CD4-positive, alpha-beta T cell treated with Interleukin-4 for 4 hours (primary cell): ENCODE data around the gene GCAT.

Experiments used
- DNase-seq: peaks from one replicate; pipeline ENCODE4 v3.0.0-alpha.2; 2020

Gene GCAT

DNA sequence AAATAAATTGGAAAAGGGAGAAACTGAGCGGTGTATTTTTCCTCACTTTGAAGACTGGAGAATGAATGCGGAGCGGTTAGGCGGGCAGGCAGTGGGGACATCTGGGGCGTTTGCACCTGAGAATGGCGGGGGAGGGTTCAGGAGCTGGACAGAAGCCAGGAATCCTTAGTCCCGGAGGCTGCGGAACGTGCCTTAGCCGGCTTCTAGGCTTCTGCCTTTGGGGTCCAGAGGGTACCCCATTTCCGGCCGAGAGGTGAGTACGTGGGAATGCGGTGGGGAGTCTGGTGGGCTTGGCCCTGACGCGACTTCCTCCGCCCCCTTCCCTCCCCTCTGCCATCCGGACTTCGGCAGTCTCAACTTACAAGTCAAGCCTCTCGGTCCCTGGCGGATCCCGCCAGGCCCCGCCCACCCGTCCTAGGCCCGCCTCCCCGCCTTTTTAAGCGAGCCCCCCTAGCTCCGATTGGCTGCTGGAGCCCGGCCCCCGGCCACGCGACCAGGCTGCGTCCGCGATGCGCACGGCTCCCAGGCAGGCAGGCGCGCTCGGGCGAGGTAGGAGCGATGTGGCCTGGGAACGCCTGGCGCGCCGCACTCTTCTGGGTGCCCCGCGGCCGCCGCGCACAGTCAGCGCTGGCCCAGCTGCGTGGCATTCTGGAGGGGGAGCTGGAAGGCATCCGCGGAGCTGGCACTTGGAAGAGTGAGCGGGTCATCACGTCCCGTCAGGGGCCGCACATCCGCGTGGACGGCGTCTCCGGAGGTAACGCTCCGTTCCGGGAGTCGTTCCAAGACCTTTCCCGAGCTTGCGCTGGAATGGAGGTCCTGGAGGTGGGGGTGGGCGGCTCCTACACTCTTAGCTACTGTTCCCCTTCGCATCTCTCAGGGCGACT lies at the start of gene GCAT:
Gene GCAT (plus strand): TSS at position 525 of the 884 bp plus-strand sequence. CDS start 34 bp downstream, at position 559.
- peak; percentile 87 for DNase-seq

DNA sequence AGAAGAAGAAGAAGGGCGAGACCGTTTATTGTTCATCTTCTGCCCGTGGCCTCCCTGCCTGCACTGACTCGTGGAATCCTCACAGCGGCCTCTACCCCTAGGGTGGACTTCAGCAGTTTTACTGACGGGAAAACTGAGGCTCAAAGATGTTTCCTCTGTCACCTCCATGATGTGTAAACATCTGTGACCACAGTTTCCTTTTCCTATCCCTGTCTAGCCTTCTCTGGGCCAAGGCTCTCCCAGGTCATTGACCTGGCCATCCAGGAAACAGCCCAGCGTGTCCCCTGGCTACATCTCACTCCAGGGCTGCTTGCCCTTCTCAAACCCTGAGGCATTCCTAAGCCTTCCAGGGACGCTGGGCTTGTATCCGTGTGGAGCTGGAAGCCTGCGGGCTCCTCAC lies 49.0 kb upstream of the GCAT start:
- DNase-seq, result no peak

DNA sequence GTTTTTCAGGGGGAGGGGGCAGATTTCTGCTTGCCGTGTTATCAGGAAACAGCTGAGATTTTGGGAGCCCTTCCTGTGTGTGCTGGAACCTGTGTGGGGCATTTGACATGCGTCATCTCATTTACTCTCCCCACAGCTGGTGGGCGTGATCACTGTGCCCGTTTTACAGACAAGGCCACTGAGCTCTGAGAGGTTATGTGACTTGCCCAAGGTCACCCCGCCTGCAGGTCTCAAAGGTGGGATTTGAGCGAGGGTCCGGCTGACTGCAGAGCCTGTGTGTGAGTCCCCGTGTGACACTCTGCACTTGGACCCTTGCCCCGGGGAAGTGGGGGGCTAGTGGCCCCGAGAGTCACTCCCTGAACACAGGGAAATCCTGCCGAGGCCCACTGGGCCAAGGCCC lies 48.5 kb upstream of the GCAT start:
- no peak for DNase-seq

DNA sequence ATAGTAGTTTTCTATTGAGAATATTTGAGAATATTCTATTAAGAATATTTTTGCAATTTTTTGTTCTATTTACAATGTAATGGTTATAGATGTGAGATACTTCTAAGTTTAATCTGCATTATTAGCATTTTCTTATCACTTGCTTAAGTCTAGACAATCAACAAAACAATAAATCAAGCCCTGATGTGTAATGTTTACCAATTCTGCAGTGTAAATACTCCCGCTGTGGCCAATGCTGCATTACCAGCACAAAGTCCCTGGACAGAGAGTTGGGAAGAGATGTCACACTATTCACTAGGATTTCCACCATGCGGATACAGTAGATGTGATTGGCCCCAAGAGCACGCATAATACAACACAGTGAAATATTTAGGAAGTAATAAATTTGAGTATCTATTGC lies 47.6 kb upstream of the GCAT start:
- no peak for DNase-seq

DNA sequence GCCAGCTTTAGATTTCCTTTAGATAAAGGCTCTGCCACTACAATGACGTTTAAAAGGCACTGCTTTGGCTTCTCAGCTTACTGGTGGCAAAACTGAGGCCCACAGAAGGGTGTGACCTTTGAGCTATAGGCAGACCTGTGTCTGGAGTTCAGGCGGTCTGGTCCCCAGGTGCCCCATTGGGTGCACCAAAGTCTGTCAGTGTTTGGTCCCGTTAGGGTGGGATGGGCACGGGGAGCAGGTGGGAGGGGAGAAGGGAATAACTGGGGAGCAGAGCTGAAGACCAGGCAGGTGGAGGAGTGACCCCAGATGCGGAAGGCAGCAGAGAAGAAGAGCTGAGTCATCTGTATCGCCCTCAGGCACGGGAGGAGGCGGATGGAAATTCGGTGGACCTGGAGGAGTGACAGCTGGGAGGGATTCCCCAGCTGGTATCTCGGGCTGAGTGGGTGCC lies 45.3 kb upstream of the GCAT start:
- no peak for DNase-seq

DNA sequence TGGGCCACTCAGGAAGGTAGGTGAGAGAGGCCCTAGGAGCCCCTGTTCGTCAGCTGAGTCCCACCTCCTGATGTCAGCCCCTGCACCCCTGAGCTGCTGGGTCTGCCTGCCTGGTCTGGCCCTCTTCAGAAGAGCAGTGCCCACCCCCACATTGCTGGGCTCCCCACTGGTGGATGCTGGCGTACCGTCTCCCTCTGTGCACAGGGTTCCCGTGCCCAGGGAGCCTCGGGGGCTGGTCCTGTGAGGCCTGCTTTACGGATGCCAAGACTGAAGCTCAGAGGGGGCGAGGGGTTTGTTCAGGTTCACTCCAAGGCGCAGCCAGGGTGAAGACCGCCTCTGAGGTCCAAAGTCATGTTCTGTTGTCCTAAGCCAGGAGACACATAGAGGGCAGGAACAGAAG lies 44.7 kb upstream of the GCAT start:
- no peak for DNase-seq

DNA sequence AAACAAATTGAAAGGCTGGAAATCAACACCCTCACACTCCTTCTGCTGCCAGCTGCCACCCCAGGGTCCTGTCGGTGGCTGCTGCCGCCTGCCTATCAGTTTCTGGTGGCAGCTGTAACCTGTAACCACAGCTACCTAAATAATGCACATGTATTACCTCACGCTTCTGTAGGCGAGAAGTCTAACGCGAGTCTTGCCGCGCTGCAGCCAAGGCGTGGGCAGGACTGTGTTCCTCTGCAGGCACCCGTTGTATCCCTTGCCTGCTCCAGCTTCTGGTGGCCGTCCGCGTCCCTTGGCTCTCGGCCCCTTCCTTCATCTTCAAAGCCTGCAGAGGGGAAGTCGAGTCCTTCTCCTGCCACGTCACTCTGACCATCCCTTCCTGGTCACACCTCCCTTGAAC lies 44.1 kb upstream of the GCAT start:
- DNase-seq, result no peak

DNA sequence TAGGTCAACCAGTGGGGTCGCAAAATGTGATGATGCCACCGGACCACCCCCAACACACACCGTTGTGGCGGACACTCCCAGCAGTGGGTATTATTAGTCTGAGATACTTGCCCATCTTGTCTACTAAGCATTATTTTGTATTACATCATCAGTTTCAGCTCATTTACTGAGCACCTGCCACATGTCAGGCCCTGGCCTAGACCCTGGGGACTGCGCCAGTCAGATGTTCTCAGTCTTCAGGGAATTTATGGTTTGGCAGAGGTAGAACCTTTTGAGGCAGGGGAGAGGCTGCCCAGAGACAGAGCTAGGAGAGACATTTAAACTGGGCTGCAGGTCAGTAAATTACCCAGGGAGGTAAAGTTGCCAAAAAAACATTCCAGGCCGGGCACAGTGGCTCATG lies 43.1 kb upstream of the GCAT start:
- DNase-seq, result no peak

DNA sequence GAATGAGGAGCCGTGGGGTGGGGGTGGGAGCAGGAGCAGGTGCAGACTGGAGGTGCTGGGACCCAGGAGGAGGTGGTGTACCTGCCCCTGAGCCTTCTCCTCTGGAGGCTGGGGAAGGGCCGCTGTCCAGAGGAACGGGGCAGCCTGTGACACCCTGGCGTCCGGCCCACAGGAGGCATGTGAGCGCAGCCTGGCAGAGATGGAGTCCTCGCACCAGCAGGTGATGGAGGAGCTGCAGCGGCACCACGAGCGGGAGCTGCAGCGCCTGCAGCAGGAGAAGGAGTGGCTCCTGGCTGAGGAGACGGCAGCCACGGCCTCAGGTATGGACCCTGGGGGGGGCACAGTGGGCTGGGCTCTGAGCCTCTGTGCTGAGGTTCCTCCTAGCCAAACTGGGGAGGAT lies 42.2 kb upstream of the GCAT start:
- DNase-seq, result no peak

DNA sequence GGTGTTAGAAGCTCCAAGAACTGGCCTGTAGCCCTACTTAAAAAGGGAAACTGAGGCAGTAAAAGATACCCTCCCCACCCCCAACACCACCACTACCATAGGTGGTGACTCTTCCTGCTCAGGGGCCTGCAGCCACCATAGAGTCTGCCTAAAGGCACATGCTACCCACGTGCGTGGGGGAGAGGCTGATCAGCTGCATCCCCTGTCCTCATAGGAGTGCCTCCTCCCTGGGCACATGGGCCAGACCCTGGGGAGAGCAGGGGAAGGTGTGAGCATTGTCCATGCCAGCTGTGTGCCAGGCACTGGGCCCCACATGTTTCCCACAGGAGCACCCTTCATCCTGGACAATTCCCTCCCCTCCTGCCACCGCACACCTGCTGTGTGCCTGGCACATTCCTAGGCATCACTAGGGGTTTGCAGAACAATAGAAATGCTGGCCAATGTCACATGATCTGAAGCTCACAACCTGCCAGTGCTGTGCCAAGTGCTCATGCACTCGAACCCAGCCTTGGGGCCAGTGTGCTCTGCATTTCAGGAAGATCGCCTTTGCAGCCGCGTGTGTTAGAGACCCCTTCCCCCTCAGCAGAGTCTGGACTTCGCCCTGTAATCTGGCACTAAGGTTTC lies 41.7 kb upstream of the GCAT start:
- DNase-seq, result no peak

DNA sequence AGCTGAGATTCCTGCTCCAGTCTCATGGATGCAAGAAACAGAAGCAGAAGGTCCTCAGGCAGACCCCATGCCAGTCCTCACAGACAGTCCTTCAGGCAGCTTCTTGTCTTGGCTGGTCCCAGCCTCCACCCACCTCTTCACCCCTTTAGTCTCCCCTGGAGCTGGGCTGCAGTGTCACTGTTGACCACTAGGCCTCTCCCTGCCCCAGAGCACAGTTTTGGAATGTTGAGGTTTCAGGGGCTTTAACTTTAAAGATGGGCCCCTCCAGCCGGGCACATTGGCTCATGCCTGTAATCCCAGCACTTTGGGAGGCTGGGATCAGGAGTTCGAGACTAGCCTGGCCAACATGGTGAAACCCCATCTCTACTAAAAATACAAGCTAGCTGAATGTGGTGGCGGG lies 39.5 kb upstream of the GCAT start:
- no peak for DNase-seq

DNA sequence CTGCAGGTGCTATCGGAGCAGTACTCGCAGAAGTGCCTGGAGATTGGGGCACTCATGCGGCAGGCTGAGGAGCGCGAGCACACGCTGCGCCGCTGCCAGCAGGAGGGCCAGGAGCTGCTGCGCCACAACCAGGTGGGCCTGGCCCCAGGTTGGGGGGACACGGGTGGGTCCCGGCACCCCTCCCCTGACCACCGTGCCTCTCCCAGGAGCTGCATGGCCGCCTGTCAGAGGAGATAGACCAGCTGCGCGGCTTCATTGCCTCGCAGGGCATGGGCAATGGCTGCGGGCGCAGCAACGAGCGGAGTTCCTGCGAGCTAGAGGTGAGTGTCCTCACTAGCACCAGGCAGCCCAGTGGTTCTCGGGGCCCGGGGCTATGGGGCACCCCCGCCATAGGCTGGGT lies 38.7 kb upstream of the GCAT start:
- no peak for DNase-seq

DNA sequence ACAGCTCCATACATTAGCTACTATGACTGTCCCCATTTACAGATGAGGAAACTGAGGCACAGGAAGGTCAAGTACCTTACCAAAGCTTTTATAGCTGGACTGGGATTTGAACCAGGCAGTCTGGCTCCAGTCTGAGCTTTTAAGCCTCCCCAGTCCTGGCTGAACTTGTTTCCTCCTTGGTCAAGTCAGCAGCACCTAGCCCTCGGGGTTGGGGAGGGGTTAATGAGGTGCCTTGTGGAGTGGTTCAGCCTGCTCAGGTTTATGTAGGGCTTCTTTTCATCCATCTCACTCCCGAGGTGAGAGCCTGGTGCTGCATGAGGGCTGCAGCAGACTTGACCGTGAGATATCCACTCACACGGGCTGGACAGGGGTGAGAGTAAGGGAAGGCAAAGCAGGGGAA lies 36.7 kb upstream of the GCAT start:
- DNase-seq, result no peak

DNA sequence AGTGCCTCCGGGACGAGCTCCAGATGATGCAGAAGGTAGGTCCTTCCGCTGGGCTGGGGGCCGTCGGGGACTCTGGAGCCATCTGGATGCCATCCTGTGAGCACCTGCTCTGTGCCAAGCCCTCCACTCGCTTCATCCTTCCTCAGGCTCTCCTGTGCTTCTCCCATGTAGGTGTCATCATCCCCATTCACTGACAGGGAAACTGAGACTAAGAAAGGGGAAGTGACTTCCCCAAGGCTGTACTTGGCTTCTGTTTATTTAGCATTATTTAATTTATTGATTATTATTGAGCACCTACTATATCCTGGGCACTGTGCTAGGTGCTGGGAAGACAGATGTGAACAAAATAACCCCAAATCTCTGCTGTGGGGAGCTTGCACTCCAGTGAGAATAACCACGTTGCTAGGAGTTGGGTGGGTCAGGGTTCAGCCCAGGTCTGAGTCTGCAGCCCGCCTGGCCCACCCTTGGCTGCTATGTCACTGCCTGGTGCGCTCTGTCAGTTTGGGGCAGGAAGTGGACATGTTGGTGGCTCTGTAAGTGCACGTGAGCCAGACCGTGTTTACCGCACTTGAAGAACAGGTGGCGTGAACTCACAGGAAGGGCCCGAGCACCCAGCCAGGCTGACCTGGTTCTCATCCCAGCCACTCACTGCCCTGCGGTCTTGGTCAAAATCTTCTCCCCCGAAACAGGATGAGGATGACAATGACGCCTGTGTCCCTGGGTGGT lies 35.9 kb upstream of the GCAT start:
- no peak for DNase-seq

DNA sequence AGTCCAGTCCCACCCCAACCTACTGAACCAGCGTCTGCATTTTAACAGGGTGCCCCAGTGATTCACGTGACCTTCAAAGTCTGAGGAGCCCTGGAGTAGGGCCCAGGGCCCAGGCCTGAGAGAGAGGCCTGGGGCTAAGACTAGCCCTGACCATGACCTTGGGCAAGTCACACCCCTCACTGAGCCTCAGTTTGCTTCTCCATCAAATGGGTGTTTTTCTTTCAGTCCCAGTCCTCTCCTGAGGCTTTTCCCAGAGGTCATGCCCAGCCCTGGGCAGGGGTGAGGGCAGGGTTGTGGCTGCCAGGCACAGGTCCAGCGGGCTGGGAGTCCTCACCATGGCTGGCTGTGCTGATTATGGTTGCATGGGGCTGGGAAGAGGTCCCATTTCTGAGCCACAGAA lies 33.0 kb upstream of the GCAT start:
- DNase-seq, result no peak

DNA sequence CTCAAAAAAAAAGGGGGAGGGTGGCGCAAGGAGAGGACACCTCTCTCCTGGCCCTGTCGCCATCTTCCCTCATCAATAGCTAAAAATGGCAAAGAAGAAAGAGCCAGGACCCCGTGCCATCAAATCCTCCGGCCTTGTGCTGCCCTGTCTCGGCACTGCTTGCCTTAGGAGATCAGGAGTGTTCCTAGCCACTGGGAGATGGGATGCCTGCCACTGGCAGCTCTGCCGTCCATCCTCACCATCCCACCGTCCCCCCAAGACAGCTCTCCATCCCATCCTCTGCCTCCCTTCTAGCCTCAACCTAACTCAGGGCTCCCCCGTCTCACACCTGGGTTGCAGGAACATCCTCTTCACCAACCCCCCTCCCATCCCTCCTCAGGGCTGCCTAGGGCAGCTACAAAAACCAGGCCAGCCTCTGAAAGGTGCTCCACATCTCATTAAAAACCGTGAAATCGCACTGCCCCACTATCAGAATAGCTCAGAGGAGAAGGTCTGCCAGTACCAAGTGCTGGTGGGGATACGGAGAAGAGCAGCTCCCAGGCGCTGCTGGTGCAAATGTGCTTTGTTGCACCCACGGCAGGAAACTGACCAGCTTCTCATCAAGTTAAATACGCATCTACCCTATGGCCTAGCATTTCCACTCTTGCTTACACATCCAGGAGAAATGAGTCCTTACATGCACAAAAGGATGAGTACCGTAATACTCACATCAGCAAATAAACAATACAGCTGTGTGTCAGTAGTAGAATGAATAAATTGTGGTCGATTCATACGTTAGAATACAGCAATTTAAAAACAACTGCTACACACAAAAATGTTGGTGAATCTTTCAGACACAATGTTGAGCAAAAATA lies 31.7 kb upstream of the GCAT start:
- no peak for DNase-seq

DNA sequence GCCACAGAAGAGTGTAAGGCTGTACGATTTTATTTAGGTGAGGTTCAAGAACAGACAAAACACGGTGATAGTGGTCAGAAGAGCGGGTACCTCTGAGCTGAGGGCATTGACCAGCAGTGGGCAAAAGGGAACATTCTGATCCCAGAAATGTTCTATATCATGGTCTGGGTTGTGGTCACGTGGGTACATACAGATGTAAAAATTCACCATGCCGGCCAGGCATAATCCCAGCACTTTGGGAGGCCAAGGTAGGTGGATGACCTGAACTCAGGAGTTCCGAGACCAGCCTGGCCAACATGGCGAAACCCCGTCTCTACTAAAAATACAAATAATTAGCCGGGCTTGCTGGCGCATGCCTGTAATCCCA lies 31.1 kb upstream of the GCAT start:
- no peak for DNase-seq

DNA sequence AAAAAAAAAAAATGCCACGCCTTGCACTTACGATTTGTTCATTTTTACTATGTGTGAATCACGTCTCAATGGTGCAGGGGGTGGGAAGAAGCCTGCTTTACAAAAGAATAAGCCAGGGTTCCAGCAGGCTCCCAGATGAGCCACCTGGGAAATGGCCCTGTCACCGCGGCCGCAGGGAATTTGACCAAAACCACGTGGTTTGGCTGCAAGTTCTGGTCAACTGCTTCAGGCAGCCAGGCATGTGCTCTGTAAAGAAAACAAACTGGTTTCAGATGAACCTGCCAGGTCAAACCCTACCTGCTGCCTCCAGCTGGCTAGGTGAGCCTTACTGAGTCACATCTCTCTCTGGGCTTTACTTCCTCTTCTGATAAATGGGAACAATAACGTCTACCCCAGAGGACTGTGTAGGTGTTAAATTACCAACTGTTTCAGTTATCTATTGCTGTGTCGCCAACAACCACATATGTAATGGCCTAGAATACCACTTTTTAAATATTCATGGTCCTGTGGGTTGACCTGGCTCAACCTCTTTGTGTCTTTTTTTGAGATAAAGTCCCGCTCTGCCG lies 30.5 kb upstream of the GCAT start:
- no peak for DNase-seq

DNA sequence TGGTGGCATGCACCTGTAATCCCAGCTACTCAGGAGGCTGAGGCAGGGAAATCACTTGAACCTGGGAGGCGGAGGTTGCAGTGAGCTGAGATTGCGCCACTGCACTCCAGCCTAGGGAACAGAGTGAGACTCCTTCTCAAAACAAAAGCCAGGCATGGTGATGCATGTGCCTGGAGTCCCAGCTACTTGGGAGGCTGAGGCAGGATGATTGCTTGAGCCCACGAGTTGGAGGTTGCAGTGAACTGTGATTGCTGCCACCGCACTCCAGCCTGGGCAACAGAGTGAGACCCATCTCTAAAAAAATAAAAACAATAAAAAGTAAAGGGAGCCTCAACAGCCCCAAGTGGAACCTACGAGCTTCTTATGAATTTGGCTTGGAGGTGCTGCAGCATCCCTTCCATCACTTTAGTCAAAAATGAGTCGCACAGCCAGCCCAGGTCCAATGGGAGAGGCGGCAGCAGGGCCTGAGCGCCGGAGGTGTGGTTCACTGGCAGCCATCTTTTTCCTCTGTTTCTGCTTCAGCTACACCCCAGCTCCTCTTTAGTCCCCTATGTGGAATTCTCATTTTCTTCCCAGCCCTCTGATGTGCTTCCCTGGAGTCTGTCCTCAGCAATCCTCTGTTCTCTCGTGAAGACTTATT lies 29.2 kb upstream of the GCAT start:
- DNase-seq, result no peak

DNA sequence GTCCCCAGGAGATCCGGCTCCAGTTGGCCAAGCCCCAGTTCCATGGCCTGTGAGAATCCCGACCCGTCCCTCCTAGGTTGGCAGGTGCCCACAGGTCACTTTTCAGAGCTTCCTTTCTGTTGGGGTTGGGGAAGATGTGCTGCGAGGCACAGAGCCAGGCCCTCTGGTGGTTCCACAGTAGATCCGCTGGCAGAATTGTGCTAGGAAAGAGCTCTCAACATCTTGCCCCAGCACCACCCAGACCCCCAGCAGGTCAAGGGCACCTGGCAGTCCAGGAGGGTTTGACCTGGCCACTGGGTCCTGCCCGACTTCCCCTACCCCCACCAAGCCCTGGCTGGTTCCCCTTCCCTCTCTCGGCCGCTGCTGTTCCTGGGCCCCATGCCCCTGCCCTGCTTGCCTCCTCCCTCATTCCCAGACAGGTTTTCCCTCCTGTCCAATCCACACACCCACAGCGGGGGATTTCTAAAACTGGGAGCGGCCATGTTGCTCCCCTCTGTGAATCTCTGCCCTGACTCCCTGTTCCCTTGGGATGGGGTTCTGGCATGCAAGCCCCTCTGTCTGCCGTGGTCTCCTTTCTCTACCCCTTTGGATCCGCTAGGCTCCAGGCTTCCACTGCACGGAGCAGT lies 26.2 kb upstream of the GCAT start:
- no peak for DNase-seq

DNA sequence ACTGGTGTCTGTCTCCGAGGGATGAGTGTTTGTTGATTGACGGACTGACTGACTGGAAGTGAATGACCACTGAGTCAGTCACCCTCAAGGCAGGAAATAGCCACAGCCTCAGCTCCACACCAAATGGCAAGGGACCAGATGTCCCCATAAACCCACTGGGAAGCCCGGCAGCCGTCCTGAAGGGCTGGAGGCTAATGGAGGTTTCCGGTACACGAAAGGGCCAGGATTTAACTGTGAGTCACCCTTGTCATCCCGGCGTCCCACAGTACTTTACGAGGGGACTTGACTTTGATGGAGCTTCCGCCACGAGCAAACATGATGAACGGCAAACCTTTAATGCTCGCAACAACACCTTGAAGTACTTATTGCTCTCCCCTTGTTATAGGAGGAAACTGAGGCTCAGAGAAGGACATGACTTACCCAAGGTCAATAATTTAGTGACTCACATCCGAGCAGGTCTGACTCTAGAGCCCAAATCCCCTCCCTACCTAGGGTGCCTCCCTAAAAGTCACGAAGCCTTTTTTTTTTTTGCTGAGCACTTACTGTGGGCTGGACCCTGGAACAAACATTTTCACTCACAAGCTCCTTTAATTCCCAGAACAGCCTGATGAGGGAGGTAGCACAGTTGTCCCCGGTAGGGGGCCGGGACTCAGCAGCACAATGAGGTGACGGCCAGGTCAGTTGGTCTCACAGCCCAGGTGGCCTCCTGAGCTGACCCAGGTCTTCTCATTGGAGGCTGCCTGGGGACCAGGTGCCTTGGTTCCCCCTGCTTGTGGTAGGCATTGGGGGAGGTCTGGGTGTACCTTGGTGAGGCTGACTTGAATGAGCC lies 25.2 kb upstream of the GCAT start:
- no peak for DNase-seq
